Body of pancreas (tissue), 4 donors: ENCODE measurements around the gene MAGEA9B. TPM values are rescaled to one million over a fixed set of nuclear protein-coding genes. Genes with fewer than 3 reads are reported as not detected.

ENCODE experiments used
- ATAC-seq: fragments of 150-250 bp; one replicate; pipeline ENCODE4 v1.9.1; 2016
- DNase-seq, 4 donors: peaks; one replicate each; pipeline ENCODE4 v3.0.0-alpha.2; 2019
- H3K27ac ChIP-seq, 4 donors: fragments of 200-600 bp; sonication (generic); 1 replicate in 3 of 4; 2 replicates in 1 of 4; pipeline versions ENCODE4 v1.5.1 to v1.6.1; 2016 to 2019; ENCODE audit warnings: mild to moderate bottlenecking in 1 of 4, mixed read lengths in 1 of 4, moderate library complexity in 1 of 4
- H3K27me3 ChIP-seq, 2 donors: fragments of 200-600 bp; sonication (generic); one replicate each; pipeline ENCODE4 v1.6.0; 2016; ENCODE audit warnings: mild to moderate bottlenecking in 1 of 2
- H3K36me3 ChIP-seq, 2 donors: fragments of 200-600 bp; sonication (generic); replicated peaks in 1 of 2; 2 replicates each; pipeline ENCODE4 v1.5.1; 2016; ENCODE audit warnings: low read depth in 2 of 2; ENCODE audit not compliant: insufficient read depth in 1 of 2
- H3K4me1 ChIP-seq: fragments of 200-600 bp; sonication (generic); one replicate; pipeline ENCODE4 v1.6.0; 2016
- H3K4me3 ChIP-seq, 2 donors: fragments of 200-600 bp; sonication (generic); 1 replicate in 1 of 2; 2 replicates in 1 of 2; pipeline ENCODE4 v1.5.1; 2016 to 2019
- H3K9me3 ChIP-seq, 3 donors: fragments of 200-600 bp; sonication (generic); 1 replicate in 2 of 3; 2 replicates in 1 of 3; pipeline ENCODE4 v1.5.1; 2016
- POLR2A ChIP-seq, 3 donors: fragments of 450-650 bp; IDR thresholded peaks; one replicate each; pipeline ENCODE4 v1.6.1; 2016; ENCODE audit warnings: antibody characterized with exemption in 3 of 3, mild to moderate bottlenecking in 2 of 3
- WGBS, 2 donors: methylation state at CpG; one replicate each; pipeline ENCODE4 v1.1.5; 2017; 5-methylcytosine and 5-hydroxymethylcytosine counted together
- intact Hi-C: fragments of 100-400 bp; cut with DNase I; formaldehyde crosslinking; loops from one replicate; pipeline ENCODE4 v1.15.1; 2023
- total RNA-seq, 2 donors: library from RNA; depleted of rRNA; stranded (reverse); fragments of >200 nt; gene quantifications; one replicate each; pipeline ENCODE4 v1.1.0, GENCODE V29; 2016
- TF ChIP-seq, protein P1 (sequence below), 7 experiments: fragments of 450-650 bp in 4 of 7; fragments of 200-600 bp in 3 of 7; sonication (generic) in 3 of 7; IDR thresholded peaks; one replicate each; pipeline ENCODE4 v1.5.1; 2016 to 2019; ENCODE audit warnings: antibody characterized with exemption in 7 of 7

Gene MAGEA9B
- total RNA-seq, 2 donors from 2014 or later, result not detected

DNA sequence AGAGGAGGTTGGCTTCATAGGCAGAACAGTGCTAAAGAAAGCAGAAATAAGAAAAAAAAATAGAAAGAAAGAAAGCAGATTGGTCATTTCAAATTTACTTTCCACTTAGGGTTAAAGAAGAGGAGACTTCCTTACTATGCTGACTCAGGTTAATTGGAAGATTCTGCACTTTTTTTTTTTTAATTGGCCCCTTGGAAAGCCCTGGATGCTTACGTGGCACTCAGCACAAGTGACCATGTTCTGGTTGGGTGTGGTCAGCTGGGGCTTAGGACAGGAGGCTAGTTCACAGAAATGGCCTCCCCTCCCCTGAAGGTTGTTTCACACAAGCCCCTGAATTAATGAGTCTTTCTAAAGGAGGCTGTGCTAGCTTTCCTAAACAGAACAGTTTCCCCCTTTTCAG is 14.5 kb downstream of the MAGEA9B start:
- ATAC-seq, result no peak
- Histone ChIP-seq H3K9me3 (no peaks in the 10 kb centered on the region), H3K4me3 (no peak overlapping the region), H3K4me1 (no peaks in the 10 kb centered on the region), H3K36me3 (no peaks in the 10 kb centered on the region), H3K27me3 (no peaks in the 10 kb centered on the region), H3K27ac (no peak overlapping the region)
- no peak for TF ChIP-seq POLR2A (IDR thresholded peaks at IDR 0.05)
- TF ChIP-seq, protein P1, sequence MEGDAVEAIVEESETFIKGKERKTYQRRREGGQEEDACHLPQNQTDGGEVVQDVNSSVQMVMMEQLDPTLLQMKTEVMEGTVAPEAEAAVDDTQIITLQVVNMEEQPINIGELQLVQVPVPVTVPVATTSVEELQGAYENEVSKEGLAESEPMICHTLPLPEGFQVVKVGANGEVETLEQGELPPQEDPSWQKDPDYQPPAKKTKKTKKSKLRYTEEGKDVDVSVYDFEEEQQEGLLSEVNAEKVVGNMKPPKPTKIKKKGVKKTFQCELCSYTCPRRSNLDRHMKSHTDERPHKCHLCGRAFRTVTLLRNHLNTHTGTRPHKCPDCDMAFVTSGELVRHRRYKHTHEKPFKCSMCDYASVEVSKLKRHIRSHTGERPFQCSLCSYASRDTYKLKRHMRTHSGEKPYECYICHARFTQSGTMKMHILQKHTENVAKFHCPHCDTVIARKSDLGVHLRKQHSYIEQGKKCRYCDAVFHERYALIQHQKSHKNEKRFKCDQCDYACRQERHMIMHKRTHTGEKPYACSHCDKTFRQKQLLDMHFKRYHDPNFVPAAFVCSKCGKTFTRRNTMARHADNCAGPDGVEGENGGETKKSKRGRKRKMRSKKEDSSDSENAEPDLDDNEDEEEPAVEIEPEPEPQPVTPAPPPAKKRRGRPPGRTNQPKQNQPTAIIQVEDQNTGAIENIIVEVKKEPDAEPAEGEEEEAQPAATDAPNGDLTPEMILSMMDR (IDR thresholded peaks at IDR 0.05), result no peak
- intact Hi-C loops, result no loop called here
- WGBS, 2 donors, result 83% methylated on average over 1 of the region's 1 CpG
- no peak for DNase-seq

- no peaks in the 10 kb centered on the region for H3K9me3 ChIP-seq
- DNase-seq (no peak), ATAC-seq (no peak)
- no peaks in the 10 kb centered on the region for H3K27me3 ChIP-seq
- H3K36me3 ChIP-seq, result no peaks in the 10 kb centered on the region
- no peak for TF ChIP-seq POLR2A (IDR thresholded peaks at IDR 0.05)
- TF ChIP-seq, protein P1 (IDR thresholded peaks at IDR 0.05), result no peak
- no peak overlapping the region for H3K4me3 ChIP-seq
- intact Hi-C loops, result no loop called here
- no peaks in the 10 kb centered on the region for H3K4me1 ChIP-seq
- 75 to 80% methylated on average over 7 of the region's 7 CpGs for WGBS, 2 donors
- no peak overlapping the region for H3K27ac ChIP-seq
Measured at GRCh38 chrX:149571770-149572169, 15.5 kb downstream of the MAGEA9B start.

- intact Hi-C loops, result no loop called here
- Histone ChIP-seq H3K9me3 (no peaks in the 10 kb centered on the region), H3K27me3 (no peaks in the 10 kb centered on the region), H3K36me3 (no peaks in the 10 kb centered on the region), H3K4me3 (no peak overlapping the region), H3K4me1 (no peaks in the 10 kb centered on the region), H3K27ac (no peak overlapping the region)
- 60 to 67% methylated on average over 6 of the region's 6 CpGs for WGBS, 2 donors
- TF ChIP-seq, protein P1 (IDR thresholded peaks at IDR 0.05), result no peak
- no peak for TF ChIP-seq POLR2A (IDR thresholded peaks at IDR 0.05)
- ATAC-seq, result no peak
- no peak for DNase-seq
Measured at GRCh38 chrX:149570668-149571067, 16.6 kb downstream of the MAGEA9B start.

DNA sequence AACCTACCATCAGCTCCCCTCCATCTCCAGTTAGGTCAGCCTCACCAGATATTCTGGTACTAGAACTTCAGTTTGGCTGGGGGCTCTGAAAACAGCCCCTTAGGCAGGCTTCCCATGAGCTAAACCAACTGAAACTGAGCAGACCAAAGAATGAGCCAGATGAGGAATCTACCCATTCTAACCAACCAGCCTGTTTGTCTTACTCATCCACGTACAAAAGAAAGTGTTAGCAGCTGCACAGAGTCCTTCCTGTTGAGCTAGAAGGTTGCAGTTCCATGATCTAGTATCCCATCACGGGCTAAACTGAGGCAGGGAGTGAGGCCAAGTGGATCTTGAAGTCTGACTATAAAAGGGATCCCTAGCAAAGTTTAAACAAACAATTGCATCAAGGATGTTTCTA is 17.5 kb downstream of the MAGEA9B start:
- TF ChIP-seq, protein P1 (IDR thresholded peaks at IDR 0.05), result no peak
- TF ChIP-seq POLR2A (IDR thresholded peaks at IDR 0.05), result no peak
- no peak overlapping the region for H3K27ac ChIP-seq
- intact Hi-C loops, result no loop called here
- DNase-seq (no peak), ATAC-seq (no peak)
- no peaks in the 10 kb centered on the region for H3K36me3 ChIP-seq
- 52 to 67% methylated on average over 1 to 2 of the region's 2 CpGs for WGBS, 2 donors
- H3K4me1 ChIP-seq, result no peaks in the 10 kb centered on the region
- H3K4me3 ChIP-seq, result no peak overlapping the region
- H3K27me3 ChIP-seq, result no peaks in the 10 kb centered on the region
- no peaks in the 10 kb centered on the region for H3K9me3 ChIP-seq

DNA sequence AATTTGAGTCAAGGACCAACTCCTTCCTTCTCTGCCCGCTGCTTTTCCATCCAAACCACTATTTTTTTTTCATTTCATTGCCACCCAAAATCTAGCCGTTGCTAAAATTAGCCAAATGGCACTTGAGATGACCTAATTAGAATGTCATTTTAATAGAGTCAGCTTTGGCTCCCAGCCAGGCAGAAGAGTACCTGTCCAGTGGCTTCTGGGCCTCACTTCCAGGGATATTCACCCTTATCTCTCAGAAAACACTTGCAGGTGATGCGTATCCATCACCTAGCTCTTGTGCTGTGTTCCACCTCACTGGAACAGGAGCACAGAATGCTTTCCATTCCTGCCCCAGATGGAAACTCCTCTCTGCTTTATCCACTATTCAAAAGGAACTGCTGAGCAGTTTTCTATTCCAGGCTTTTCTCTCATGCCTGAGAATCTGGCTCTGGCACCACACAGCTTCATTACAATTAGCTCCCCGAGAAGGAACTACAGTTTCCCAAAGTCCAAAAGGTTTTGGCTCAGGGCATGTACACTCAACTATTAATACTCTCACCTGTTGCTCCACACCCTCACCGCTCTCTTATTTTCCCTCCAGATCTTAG is 18.5 kb downstream of the MAGEA9B start:
- Histone ChIP-seq H3K27me3 (no peaks in the 10 kb centered on the region), H3K27ac (no peak overlapping the region), H3K4me1 (no peaks in the 10 kb centered on the region), H3K36me3 (no peaks in the 10 kb centered on the region), H3K4me3 (no peak overlapping the region), H3K9me3 (no peaks in the 10 kb centered on the region)
- 81 to 85% methylated on average over 5 of the region's 5 CpGs for WGBS, 2 donors
- DNase-seq (no peak), ATAC-seq (no peak)
- intact Hi-C loops, result no loop called here
- TF ChIP-seq, protein P1 (IDR thresholded peaks at IDR 0.05), result no peak
- no peak for TF ChIP-seq POLR2A (IDR thresholded peaks at IDR 0.05)
